DND-41 (cell line): Measurements from ENCODE around the gene MIA2.

ENCODE experiments used
- ATAC-seq: fragments of 200-7000 bp; cut with Tn5 transposase; 3 replicates; pipeline ENCODE4 v1.9.1; 2021; ENCODE audit warnings: low read depth; ENCODE audit not compliant: insufficient read depth
- DNase-seq: peaks from one replicate; pipeline ENCODE4 v3.0.0-alpha.2; 2020
- H2AFZ ChIP-seq: 2 replicates; pipeline ENCODE4 v1.6.0; 2012; ENCODE audit warnings: low read depth, low read length
- H3K27ac ChIP-seq: 2 replicates; pipeline ENCODE4 v1.5.1; 2012; ENCODE audit warnings: low read length, inconsistent platforms
- H3K27me3 ChIP-seq: fragments of 200-600 bp; sonication (generic); 2 replicates; pipeline ENCODE4 v1.6.0; 2012; ENCODE audit warnings: low read length, mild to moderate bottlenecking, inconsistent platforms; ENCODE audit not compliant: insufficient read depth, poor library complexity
- H3K36me3 ChIP-seq: 2 replicates; pipeline ENCODE4 v1.5.1; 2012; ENCODE audit warnings: low read length, inconsistent platforms; ENCODE audit not compliant: insufficient read depth
- H3K4me1 ChIP-seq: 2 replicates; pipeline ENCODE4 v1.5.1; 2012; ENCODE audit warnings: mild to moderate bottlenecking, low read length; ENCODE audit not compliant: insufficient read depth
- H3K4me2 ChIP-seq: 2 replicates; pipeline ENCODE4 v1.6.0; 2012; ENCODE audit warnings: mild to moderate bottlenecking, moderate library complexity, low read length, inconsistent platforms; ENCODE audit not compliant: insufficient read depth
- H3K4me3 ChIP-seq, 2 experiments: fragments of 200-600 bp in 1 of 2; shearing (Covaris generic) in 1 of 2; 2 replicates each; pipeline ENCODE4 v1.5.1; 2012 to 2016; ENCODE audit warnings: inconsistent platforms in 2 of 2, low read length in 2 of 2, mild to moderate bottlenecking in 2 of 2, low read depth in 1 of 2, moderate library complexity in 1 of 2
- H3K79me2 ChIP-seq: 2 replicates; pipeline ENCODE4 v1.6.0; 2012; ENCODE audit warnings: low read length, inconsistent platforms; ENCODE audit not compliant: insufficient read depth
- H3K9ac ChIP-seq: 2 replicates; pipeline ENCODE4 v1.6.0; 2012; ENCODE audit warnings: low read depth, mild to moderate bottlenecking, inconsistent platforms, low read length, moderate library complexity
- H3K9me3 ChIP-seq: 2 replicates; pipeline ENCODE4 v1.5.1; 2012; ENCODE audit warnings: low read length, moderate library complexity, mild to moderate bottlenecking, inconsistent platforms; ENCODE audit not compliant: insufficient read depth, severe bottlenecking
- H4K20me1 ChIP-seq: 2 replicates; pipeline ENCODE4 v1.6.0; 2012; ENCODE audit warnings: low read length; ENCODE audit not compliant: insufficient read depth
- EZH2 ChIP-seq: IDR thresholded peaks from 3 replicates; pipeline ENCODE4 v1.6.1; 2012; ENCODE audit warnings: borderline replicate concordance, low read depth, mild to moderate bottlenecking, moderate library complexity, low read length, inconsistent platforms; ENCODE audit not compliant: severe bottlenecking
- TF ChIP-seq, protein P1 (sequence below): IDR thresholded peaks from 2 replicates; pipeline ENCODE4 v1.5.1; 2012; ENCODE audit warnings: borderline replicate concordance, low read length, moderate library complexity, mild to moderate bottlenecking; ENCODE audit not compliant: poor library complexity, severe bottlenecking; ENCODE audit errors: extremely low read depth

MIA2 gene

DNA sequence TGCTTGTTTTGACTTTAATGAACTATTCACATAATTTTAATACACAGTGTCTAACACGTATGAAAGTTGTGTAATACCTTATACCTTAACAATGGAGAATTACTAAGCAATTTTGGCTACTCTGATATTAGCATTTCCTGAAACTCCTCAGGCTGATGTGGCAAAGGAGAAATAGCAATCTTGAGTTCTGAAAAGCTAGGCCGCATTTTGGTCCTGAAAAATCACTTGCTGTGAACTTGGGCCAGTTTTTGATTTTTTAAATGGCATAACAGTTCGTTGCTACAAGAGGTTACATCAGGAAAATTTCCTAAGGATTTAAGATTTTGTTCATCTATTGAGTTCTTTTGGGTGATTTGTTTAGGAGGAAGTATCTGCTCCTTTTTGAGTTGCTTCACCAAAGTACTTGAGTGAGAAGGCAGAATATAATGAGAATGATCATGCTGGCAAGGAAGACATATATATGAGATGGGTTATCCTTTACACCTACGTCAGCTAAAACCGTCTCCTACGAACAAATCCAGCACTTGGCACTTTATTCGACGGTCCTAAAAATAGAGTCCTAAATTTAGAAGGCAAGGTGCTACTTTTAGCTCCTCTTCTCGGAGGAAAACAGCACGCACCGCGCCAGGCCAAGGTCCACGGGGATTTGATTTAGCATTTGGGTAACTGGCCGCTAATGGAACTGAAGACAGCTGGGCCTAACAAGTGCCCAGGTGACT is 32.2 kb downstream of the MIA2 start:
- peak overlapping the region; percentile 92; the same call in 1 of the 2 replicates for H3K27ac ChIP-seq
- DNase-seq: no peak

DNA sequence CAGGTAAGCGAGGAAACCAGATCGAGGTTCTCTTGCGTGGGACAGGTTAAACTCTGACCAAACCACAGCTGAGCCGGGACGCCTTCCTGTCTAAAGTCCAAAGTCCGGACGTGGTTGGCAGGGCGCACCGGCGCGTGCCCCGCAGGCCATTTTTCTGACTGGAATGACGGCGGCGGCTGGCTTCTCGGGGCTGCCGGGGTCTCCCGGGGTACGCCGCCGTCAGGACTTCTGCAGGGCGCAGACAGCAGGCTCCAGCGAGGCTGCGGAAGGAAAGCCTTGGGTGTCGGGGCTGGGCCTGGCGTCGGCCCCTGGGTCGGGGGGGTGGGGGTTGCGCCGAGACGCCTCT is 32.8 kb downstream of the MIA2 start:
- peak overlapping the region; percentile 92 for H3K27ac ChIP-seq
- no peaks in the 10 kb centered on the region for H4K20me1 ChIP-seq
- peaks cover 2% of the 10 kb centered on the region for H3K9me3 ChIP-seq

More for the DNA sequence above, 32.2 kb downstream of the MIA2 start:
- H3K27me3 ChIP-seq: no peaks in the 10 kb centered on the region
- peak overlapping the region; percentile 57 to 90; a peak in 3 of 4 replicates for H3K4me3 ChIP-seq
- peak overlapping the region; percentile 90 for H3K9ac ChIP-seq
- no peaks in the 10 kb centered on the region; the same call in 1 of the 2 replicates for H3K36me3 ChIP-seq
- peak overlapping the region; percentile 97 for H2AFZ ChIP-seq
- H3K4me2 ChIP-seq: peak overlapping the region; percentile 83
- no peak for ATAC-seq
- H4K20me1 ChIP-seq: no peaks in the 10 kb centered on the region
- TF ChIP-seq, protein P1, sequence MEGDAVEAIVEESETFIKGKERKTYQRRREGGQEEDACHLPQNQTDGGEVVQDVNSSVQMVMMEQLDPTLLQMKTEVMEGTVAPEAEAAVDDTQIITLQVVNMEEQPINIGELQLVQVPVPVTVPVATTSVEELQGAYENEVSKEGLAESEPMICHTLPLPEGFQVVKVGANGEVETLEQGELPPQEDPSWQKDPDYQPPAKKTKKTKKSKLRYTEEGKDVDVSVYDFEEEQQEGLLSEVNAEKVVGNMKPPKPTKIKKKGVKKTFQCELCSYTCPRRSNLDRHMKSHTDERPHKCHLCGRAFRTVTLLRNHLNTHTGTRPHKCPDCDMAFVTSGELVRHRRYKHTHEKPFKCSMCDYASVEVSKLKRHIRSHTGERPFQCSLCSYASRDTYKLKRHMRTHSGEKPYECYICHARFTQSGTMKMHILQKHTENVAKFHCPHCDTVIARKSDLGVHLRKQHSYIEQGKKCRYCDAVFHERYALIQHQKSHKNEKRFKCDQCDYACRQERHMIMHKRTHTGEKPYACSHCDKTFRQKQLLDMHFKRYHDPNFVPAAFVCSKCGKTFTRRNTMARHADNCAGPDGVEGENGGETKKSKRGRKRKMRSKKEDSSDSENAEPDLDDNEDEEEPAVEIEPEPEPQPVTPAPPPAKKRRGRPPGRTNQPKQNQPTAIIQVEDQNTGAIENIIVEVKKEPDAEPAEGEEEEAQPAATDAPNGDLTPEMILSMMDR: no peak
- TF ChIP-seq EZH2: no peak
- H3K4me1 ChIP-seq: peaks cover 43% of the 10 kb centered on the region
- no peaks in the 10 kb centered on the region for H3K9me3 ChIP-seq
- peaks cover 37% of the 10 kb centered on the region for H3K79me2 ChIP-seq

DNA sequence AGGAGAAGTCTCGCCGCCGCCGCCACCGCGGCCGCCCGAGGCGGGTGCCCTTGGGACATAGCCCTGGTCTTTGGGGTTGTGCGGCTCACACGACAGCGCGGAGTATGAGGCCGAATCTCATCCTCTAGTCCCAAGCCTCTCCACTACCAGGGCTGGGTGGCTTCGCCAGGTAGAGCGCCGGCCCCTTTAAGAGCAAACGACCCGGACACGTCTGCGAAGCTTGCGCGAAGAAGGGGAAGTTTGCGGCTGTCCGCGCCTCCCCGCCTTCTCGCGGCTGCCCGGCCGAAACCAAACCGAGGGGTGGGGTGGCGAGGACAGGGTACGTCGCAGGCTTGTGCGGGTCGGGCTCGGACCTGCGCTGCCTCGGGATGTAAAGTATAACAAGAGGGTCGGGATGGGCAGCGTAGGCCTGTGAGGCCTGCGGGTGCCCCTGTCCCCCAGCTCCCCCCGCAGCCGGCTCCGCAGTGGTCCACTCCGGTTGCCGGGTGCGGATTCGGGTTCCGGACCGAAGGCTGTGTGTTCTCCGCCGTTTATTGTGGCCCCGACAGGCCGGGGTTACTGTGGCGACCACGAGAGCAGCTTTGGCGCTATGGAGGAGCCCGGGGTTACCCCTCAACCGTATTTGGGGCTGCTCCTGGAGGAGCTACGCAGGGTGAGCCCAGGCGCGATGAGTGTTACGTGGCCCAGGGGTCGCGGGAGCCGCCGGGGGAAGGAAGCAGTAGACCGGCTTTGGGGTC is 33.3 kb downstream of the MIA2 start:
- peak overlapping the region; percentile 92 for H3K27ac ChIP-seq
- DNase-seq (peak; percentile 74), ATAC-seq (peak; percentile 85)
- peaks cover 43% of the 10 kb centered on the region for H3K4me1 ChIP-seq
- peak overlapping the region; percentile 90 for H3K9ac ChIP-seq
- no peaks in the 10 kb centered on the region for H4K20me1 ChIP-seq
- peaks cover 7% of the 10 kb centered on the region for H3K9me3 ChIP-seq
- peak overlapping the region; percentile 83 for H3K4me2 ChIP-seq
- H3K79me2 ChIP-seq: peaks cover 48% of the 10 kb centered on the region
- H3K27me3 ChIP-seq: no peaks in the 10 kb centered on the region
- peak overlapping the region; percentile 97 for H2AFZ ChIP-seq
- no peaks in the 10 kb centered on the region; the same call in 1 of the 2 replicates for H3K36me3 ChIP-seq
- peak overlapping the region; percentile 57 to 90 for H3K4me3 ChIP-seq
- TF ChIP-seq, protein P1: no peak
- no peak for TF ChIP-seq EZH2

More for the DNA sequence above, 32.8 kb downstream of the MIA2 start:
- Histone ChIP-seq H3K4me1 (peaks cover 43% of the 10 kb centered on the region), H3K4me2 (peak overlapping the region; percentile 83), H3K79me2 (peaks cover 43% of the 10 kb centered on the region), H2AFZ (peak overlapping the region; percentile 97), H3K27me3 (no peaks in the 10 kb centered on the region), H3K36me3 (no peaks in the 10 kb centered on the region; the same call in 1 of the 2 replicates), H3K9ac (peak overlapping the region; percentile 90), H3K4me3 (peak overlapping the region; percentile 57 to 90)
- no peak for DNase-seq
- ATAC-seq: peak; percentile 62
- TF ChIP-seq, protein P1: no peak
- TF ChIP-seq EZH2: no peak
